HFFc6 (cell line): ENCODE measurements around the gene CNPY2. TPM values are rescaled to one million over a fixed set of nuclear protein-coding genes. Genes with fewer than 3 reads are reported as not detected.
A peak's percentile ranks its signal among the peaks of the same experiment; 100 is the strongest.

ENCODE experiments used
- DNase-seq: peaks from one replicate; pipeline ENCODE4 v3.0.0-alpha.2; 2018
- H3K27ac Mint-ChIP-seq: 2 replicates; pipeline ENCODE4 v1.8.0; 2020; ENCODE audit warnings: mild to moderate bottlenecking, mixed read lengths
- H3K27me3 Mint-ChIP-seq: 2 replicates; pipeline ENCODE4 v1.8.0; 2021; ENCODE audit warnings: mild to moderate bottlenecking, moderate library complexity, mixed read lengths; ENCODE audit not compliant: insufficient read depth
- H3K36me3 Mint-ChIP-seq: 2 replicates; pipeline ENCODE4 v1.8.0; 2021; ENCODE audit warnings: low read depth, mixed read lengths
- H3K4me1 Mint-ChIP-seq: 2 replicates; pipeline ENCODE4 v1.8.0; 2020; ENCODE audit warnings: low read depth, mixed read lengths
- H3K4me3 Mint-ChIP-seq: 2 replicates; pipeline ENCODE4 v1.8.0; 2020; ENCODE audit warnings: mild to moderate bottlenecking, moderate library complexity, mixed read lengths
- H3K9me3 Mint-ChIP-seq: 2 replicates; pipeline ENCODE4 v1.8.0; 2020; ENCODE audit warnings: mild to moderate bottlenecking, mixed read lengths
- CTCF ChIP-seq: fragments of 200-600 bp; sonication (generic); IDR thresholded peaks from 2 replicates; pipeline ENCODE4 v1.5.0; 2021; ENCODE audit warnings: antibody characterized with exemption, mild to moderate bottlenecking
- long read RNA-seq: library from polyadenylated mRNA; unstranded; transcript quantifications from one replicate; pipeline ENCODE4 v2.0.0, GENCODE V29; 2019
- total RNA-seq, 6 experiments: library from RNA; stranded (reverse); fragmentation: NEBNext Ultra II Directional; extraction: Animal tissue kit (Norgen Biotek cat#: 25700); gene quantifications; 2 replicates in 1 of 6; 3 replicates in 5 of 6; pipeline ENCODE4 v1.2.3, GENCODE V29; 2021

The CNPY2 gene
- 100 to 1,000 TPM; 177 to 275 (median 188) TPM for total RNA-seq
- long read RNA-seq, transcript CNPY2-206 (3 exons, 817 nt) = minor isoform, 28 of 224 reads
- long read RNA-seq, transcript CNPY2-201 (6 exons, 1,214 nt) = major isoform, 175 of 224 reads
- long read RNA-seq, partial matches to known transcripts = 6 of 224 reads
- long read RNA-seq, other reads (novel, unspliced or antisense) = 12 of 224 reads

- Mint-ChIP-seq H3K36me3 (peaks cover 18% of the 10 kb centered on the region; the same call in 1 of the 2 replicates), H3K4me3 (peak within 1 kb of the TSS; percentile 99), H3K9me3 (no peaks in the 10 kb centered on the region), H3K27me3 (no peaks in the 10 kb centered on the region; the same call in 1 of the 2 replicates), H3K27ac (peak within 1 kb of the TSS; percentile 98), H3K4me1 (peaks cover 8% of the 10 kb centered on the region; the same call in 1 of the 2 replicates)
- peak; percentile 98 for DNase-seq
- TF ChIP-seq CTCF = peak; percentile 68
Observed at GRCh38 chr12:56315622-56316473, at the start of gene CNPY2. TSS of gene CNPY2 (minus strand) at chr12:56315988. CDS start at chr12:56315217, 771 bp downstream.

GRCh38 chr12:56362130-56363059 lies 46.6 kb upstream of the CNPY2 start, which contains the start of gene APOF:
TSS of gene APOF (minus strand) at chr12:56362857. CDS start at chr12:56362745, 112 bp downstream.
- Mint-ChIP-seq H3K4me3 (peak within 1 kb of the TSS; percentile 91; the same call in 1 of the 2 replicates), H3K27me3 (no peaks in the 10 kb centered on the region; the same call in 1 of the 2 replicates), H3K4me1 (peaks cover 27% of the 10 kb centered on the region), H3K9me3 (no peaks in the 10 kb centered on the region), H3K36me3 (no peaks in the 10 kb centered on the region), H3K27ac (peak within 1 kb of the TSS; percentile 96; the same call in 1 of the 2 replicates)
- no peak for TF ChIP-seq CTCF
- DNase-seq = no peak

GRCh38 chr12:56361487-56362129 lies 45.8 kb upstream of the CNPY2 start:
- Mint-ChIP-seq H3K4me1 (peaks cover 27% of the 10 kb centered on the region), H3K27ac (peak overlapping the region; percentile 96), H3K27me3 (no peaks in the 10 kb centered on the region; the same call in 1 of the 2 replicates), H3K9me3 (no peaks in the 10 kb centered on the region), H3K36me3 (no peaks in the 10 kb centered on the region), H3K4me3 (peak overlapping the region; percentile 91)
- no peak for DNase-seq
- TF ChIP-seq CTCF = no peak

GRCh38 chr12:56359851-56360767 lies 44.3 kb upstream of the CNPY2 start, which contains the start of gene STAT2:
TSS of gene STAT2 (minus strand) at chr12:56360107. CDS start at chr12:56356571, 3,536 bp downstream.
- no peaks in the 10 kb centered on the region; the same call in 1 of the 2 replicates for H3K27me3 Mint-ChIP-seq
- peak within 1 kb of the TSS; percentile 91 for H3K4me3 Mint-ChIP-seq
- peaks cover 6% of the 10 kb centered on the region for H3K36me3 Mint-ChIP-seq
- no peaks in the 10 kb centered on the region for H3K9me3 Mint-ChIP-seq
- peak within 1 kb of the TSS; percentile 96 for H3K27ac Mint-ChIP-seq
- H3K4me1 Mint-ChIP-seq = peaks cover 27% of the 10 kb centered on the region
- peak; percentile 100 for DNase-seq
- TF ChIP-seq CTCF = no peak
